ENCODE data around the gene GRK4.

DNA sequence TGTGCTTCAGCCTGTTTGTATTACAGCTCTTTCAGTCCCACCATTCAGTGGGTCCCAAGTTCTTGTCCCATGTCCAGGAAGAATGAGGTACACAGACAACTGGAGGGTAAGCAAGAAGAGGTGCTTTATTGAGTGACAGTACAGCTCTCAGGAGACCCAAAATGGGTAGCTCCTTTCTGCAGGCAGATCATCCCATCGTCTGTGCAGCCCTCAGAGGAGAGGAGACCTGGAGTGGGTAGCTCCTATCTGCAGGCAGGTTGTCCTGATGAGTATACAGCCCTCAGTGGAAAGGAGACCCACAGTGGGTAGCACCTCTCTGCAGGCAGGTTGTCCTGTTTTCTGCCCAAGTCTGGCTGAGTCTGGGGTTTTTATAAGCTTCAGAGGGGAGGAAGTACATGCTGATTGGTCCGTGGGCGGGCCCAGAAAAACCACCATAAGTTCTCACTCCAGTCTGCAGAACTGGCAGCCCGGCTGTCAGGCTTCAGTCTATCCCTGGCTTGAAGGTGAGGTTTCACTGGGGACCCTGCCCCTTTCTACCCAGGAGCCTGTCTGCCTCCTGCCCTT, 18.0 kb downstream of the GRK4 start:
- TF ChIP-seq CEBPB (IDR thresholded peaks at IDR 0.05) (no peak), EP300 (IDR thresholded peaks at IDR 0.05; ENCODE audit: borderline replicate concordance) (no peak), NFIC (IDR thresholded peaks at IDR 0.05) (no peak), TEAD4 (IDR thresholded peaks at IDR 0.05) (no peak), RAD21 (IDR thresholded peaks at IDR 0.05; ENCODE audit: low read depth) (no peak), YY1 (IDR thresholded peaks at IDR 0.05; ENCODE audit: low read depth) (no peak), EGR1 (IDR thresholded peaks at IDR 0.05) (no peak), TCF12 (IDR thresholded peaks at IDR 0.05; ENCODE audit: low read depth) (no peak), CREB1 (IDR thresholded peaks at IDR 0.05; ENCODE audit: low read depth) (no peak), FOXM1 (IDR thresholded peaks at IDR 0.05; ENCODE audit: borderline replicate concordance, low read depth) (no peak), ZBTB7A (IDR thresholded peaks at IDR 0.05; ENCODE audit: low read depth) (no peak)
- TF ChIP-seq, protein P1, sequence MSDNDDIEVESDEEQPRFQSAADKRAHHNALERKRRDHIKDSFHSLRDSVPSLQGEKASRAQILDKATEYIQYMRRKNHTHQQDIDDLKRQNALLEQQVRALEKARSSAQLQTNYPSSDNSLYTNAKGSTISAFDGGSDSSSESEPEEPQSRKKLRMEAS (IDR thresholded peaks at IDR 0.05), result no peak
- TF ChIP-seq, protein P2, sequence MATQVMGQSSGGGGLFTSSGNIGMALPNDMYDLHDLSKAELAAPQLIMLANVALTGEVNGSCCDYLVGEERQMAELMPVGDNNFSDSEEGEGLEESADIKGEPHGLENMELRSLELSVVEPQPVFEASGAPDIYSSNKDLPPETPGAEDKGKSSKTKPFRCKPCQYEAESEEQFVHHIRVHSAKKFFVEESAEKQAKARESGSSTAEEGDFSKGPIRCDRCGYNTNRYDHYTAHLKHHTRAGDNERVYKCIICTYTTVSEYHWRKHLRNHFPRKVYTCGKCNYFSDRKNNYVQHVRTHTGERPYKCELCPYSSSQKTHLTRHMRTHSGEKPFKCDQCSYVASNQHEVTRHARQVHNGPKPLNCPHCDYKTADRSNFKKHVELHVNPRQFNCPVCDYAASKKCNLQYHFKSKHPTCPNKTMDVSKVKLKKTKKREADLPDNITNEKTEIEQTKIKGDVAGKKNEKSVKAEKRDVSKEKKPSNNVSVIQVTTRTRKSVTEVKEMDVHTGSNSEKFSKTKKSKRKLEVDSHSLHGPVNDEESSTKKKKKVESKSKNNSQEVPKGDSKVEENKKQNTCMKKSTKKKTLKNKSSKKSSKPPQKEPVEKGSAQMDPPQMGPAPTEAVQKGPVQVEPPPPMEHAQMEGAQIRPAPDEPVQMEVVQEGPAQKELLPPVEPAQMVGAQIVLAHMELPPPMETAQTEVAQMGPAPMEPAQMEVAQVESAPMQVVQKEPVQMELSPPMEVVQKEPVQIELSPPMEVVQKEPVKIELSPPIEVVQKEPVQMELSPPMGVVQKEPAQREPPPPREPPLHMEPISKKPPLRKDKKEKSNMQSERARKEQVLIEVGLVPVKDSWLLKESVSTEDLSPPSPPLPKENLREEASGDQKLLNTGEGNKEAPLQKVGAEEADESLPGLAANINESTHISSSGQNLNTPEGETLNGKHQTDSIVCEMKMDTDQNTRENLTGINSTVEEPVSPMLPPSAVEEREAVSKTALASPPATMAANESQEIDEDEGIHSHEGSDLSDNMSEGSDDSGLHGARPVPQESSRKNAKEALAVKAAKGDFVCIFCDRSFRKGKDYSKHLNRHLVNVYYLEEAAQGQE (IDR thresholded peaks at IDR 0.05; ENCODE audit: low read depth), result no peak

Data from Ishikawa (cell line).